ENCODE results near the gene MYO10.

The MYO10 gene

DNA sequence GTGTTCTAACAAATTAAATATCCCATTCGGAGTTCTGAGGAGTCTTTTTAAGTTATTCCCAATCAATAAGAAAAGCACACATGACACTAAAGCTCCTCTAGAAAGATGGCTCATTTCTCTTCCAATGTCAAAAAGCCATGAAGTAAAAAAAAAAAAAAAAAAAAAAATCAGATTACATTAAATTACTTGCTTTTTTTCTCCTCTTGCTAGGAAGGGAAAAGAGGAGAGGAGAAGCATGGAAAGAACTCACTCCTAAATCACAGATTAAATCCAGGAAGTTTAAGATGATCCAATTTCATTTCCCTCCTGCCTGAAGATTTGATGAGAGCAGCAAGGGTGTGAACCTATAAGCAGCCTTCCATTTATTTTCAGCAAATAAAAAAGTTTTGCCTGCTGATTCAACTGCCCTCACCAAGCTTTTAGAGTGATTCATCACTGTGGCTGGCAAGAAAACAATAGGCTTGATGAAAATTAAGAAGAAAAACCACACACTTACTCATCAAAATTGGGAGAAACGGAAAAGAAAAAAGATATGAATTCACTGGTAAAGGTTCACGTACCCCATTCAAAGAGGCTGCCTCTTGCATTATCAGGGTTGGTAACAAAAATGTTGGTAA, 19.7 kb downstream of the MYO10 start:
- no peak for DNase-seq (ENCODE audit: low spot score)
- TF ChIP-seq, protein P1, sequence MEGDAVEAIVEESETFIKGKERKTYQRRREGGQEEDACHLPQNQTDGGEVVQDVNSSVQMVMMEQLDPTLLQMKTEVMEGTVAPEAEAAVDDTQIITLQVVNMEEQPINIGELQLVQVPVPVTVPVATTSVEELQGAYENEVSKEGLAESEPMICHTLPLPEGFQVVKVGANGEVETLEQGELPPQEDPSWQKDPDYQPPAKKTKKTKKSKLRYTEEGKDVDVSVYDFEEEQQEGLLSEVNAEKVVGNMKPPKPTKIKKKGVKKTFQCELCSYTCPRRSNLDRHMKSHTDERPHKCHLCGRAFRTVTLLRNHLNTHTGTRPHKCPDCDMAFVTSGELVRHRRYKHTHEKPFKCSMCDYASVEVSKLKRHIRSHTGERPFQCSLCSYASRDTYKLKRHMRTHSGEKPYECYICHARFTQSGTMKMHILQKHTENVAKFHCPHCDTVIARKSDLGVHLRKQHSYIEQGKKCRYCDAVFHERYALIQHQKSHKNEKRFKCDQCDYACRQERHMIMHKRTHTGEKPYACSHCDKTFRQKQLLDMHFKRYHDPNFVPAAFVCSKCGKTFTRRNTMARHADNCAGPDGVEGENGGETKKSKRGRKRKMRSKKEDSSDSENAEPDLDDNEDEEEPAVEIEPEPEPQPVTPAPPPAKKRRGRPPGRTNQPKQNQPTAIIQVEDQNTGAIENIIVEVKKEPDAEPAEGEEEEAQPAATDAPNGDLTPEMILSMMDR (IDR thresholded peaks at IDR 0.05; ENCODE audit: extremely low read depth, missing control alignments) = no peak

DNA sequence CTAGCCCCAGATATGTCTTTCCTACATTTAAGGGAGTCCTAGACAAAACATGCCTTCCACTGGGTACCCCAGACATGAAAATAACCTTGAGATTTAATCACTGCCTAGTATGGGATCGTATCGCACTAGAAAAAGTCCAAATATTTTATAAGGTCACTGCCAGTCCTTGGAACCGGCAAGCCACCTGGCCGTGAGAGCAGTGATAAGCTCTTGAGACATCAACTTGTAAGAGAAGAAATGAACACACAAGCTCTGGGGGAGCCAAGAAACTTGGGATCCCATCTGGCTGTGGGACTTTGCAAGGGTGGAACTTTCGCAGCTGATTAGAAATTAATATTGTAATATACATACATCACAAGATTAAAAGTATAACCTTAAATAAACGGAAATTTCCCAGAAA, 21.5 kb downstream of the MYO10 start:
- no peak for DNase-seq (ENCODE audit: low spot score)
- TF ChIP-seq, protein P1 (IDR thresholded peaks at IDR 0.05; ENCODE audit: extremely low read depth, missing control alignments) = no peak

DNA sequence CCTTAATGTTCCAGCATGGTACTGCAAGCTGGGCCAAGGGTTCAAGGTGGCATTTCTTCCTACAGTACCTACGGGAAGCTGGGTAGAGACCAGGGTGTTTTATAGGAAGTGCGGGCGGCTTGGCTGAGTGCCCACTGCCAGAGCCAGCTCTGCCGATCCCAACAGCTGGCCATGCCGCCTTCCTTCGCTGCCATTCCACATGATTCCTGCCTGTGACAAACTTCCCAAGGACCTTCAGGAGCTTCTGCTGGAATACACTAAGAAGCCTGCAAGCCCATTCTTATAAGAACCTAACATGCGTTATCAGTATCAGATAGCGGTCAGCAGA, 22.0 kb downstream of the MYO10 start:
- no peak for DNase-seq (ENCODE audit: low spot score)
- TF ChIP-seq, protein P1 (IDR thresholded peaks at IDR 0.05; ENCODE audit: extremely low read depth, missing control alignments) = no peak

- DNase-seq (ENCODE audit: low spot score) = no peak
- TF ChIP-seq, protein P1 (IDR thresholded peaks at IDR 0.05; ENCODE audit: extremely low read depth, missing control alignments) = no peak
Observed at GRCh38 chr5:16913187-16914107, 22.6 kb downstream of the MYO10 start.

DNA sequence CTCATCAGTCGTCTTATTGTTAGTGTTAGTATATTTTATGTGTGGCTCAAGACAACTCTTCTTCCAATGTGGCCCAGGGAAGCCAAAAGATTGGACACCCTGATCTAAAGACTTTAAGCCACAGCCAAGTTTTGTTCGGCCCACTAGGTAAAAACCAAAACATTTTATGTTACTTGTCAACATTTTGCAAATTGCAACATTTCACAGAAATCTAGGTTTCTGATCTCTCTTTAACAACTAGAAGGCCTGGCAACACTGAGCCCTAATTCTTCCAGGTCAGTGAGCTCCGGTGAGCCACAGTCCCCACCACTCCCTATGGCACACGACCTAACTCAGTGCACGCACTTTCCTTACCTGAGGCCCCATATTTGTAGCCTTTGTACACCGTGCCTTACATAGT, 24.0 kb downstream of the MYO10 start:
- no peak for DNase-seq (ENCODE audit: low spot score)
- TF ChIP-seq, protein P1 (IDR thresholded peaks at IDR 0.05; ENCODE audit: extremely low read depth, missing control alignments) = no peak

DNA sequence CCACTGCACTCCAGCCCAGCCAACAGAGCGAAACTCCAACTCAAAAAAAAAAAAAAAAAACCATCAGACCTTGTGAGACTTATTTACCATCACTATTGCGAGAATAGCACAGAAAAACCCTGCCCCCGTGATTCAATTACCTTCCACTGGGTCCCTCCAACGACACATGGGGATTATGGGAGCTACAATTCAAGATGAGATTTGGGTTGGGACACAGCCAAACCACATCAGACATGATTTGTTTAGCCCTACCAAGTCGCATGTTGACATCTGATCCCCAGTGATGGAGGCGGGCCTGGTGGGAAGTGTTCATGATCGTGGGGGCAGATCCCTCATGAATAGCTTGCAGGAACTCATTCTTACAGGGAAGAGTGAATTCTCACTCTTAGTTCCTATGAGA, 26.6 kb downstream of the MYO10 start:
- DNase-seq (ENCODE audit: low spot score) = no peak
- TF ChIP-seq, protein P1 (IDR thresholded peaks at IDR 0.05; ENCODE audit: extremely low read depth, missing control alignments) = no peak

- no peak for DNase-seq (ENCODE audit: low spot score)
- TF ChIP-seq, protein P1 (IDR thresholded peaks at IDR 0.05; ENCODE audit: extremely low read depth, missing control alignments) = no peak
Observed at GRCh38 chr5:16907270-16907669, 28.8 kb downstream of the MYO10 start.
